ENCODE results near the gene VEZT. TPM values are rescaled to one million over a fixed set of nuclear protein-coding genes. Genes with fewer than 3 reads are reported as not detected.

VEZT gene
- total RNA-seq, 1 donor from 2014 or later: 64.2 TPM

DNA sequence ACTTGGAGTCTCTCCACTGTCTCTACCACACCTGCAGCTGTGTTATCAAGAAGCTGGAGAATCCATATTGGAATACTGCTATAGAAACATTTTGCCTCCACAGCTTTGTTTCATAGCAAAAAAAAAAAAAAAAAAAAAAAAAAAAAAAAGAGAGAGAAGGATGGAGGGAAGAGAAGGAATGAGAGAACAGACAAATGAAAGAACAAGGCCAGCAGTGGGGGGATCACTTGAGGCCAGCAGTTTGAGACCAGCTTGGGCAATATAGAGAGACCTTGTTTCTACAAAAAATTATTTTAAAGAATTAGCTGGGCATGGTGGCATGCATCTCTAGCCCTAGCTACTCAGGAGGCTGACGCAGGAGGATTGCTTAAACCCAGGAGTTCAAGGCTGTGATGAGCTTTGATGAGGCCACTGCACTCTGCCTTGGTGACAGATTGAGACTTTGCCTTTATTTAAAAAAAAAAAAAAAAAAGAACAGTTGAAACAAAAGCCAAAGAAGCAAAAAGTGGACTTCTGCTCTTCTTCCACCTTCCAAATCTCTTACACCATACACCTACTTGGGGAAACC, 8.1 kb downstream of the VEZT start:
- Histone ChIP-seq H3K27ac (no peak overlapping the region), H3K36me3 (peaks cover 18% of the 10 kb centered on the region), H3K4me3 (no peak overlapping the region), H3K9me3 (no peaks in the 10 kb centered on the region), H3K27me3 (ENCODE audit: low read depth) (no peaks in the 10 kb centered on the region), H3K4me1 (peaks cover 24% of the 10 kb centered on the region)
- TF ChIP-seq, protein P1, sequence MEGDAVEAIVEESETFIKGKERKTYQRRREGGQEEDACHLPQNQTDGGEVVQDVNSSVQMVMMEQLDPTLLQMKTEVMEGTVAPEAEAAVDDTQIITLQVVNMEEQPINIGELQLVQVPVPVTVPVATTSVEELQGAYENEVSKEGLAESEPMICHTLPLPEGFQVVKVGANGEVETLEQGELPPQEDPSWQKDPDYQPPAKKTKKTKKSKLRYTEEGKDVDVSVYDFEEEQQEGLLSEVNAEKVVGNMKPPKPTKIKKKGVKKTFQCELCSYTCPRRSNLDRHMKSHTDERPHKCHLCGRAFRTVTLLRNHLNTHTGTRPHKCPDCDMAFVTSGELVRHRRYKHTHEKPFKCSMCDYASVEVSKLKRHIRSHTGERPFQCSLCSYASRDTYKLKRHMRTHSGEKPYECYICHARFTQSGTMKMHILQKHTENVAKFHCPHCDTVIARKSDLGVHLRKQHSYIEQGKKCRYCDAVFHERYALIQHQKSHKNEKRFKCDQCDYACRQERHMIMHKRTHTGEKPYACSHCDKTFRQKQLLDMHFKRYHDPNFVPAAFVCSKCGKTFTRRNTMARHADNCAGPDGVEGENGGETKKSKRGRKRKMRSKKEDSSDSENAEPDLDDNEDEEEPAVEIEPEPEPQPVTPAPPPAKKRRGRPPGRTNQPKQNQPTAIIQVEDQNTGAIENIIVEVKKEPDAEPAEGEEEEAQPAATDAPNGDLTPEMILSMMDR (IDR thresholded peaks at IDR 0.05): no peak
- ATAC-seq (no peak), DNase-seq (no peak)
- intact Hi-C loops (cut with DNase I): no loop called here

- H3K36me3 ChIP-seq: peaks cover 18% of the 10 kb centered on the region
- H3K27ac ChIP-seq: no peak overlapping the region
- intact Hi-C loops (cut with DNase I): no loop called here
- no peak for ATAC-seq
- no peak for DNase-seq
- no peak overlapping the region for H3K4me3 ChIP-seq
- no peaks in the 10 kb centered on the region for H3K9me3 ChIP-seq
- no peaks in the 10 kb centered on the region for H3K27me3 ChIP-seq (ENCODE audit: low read depth)
- H3K4me1 ChIP-seq: peaks cover 24% of the 10 kb centered on the region
- TF ChIP-seq, protein P1 (IDR thresholded peaks at IDR 0.05): no peak
Measured at GRCh38 chr12:95227818-95228356, 10.3 kb downstream of the VEZT start.

- ATAC-seq: no peak
- no peaks in the 10 kb centered on the region for H3K9me3 ChIP-seq
- peaks cover 24% of the 10 kb centered on the region for H3K4me1 ChIP-seq
- H3K36me3 ChIP-seq: peaks cover 18% of the 10 kb centered on the region
- intact Hi-C loops (cut with DNase I): no loop called here
- no peak for DNase-seq
- H3K27me3 ChIP-seq (ENCODE audit: low read depth): no peaks in the 10 kb centered on the region
- TF ChIP-seq, protein P1 (IDR thresholded peaks at IDR 0.05): no peak
- no peak overlapping the region for H3K27ac ChIP-seq
- no peak overlapping the region for H3K4me3 ChIP-seq
Measured at GRCh38 chr12:95228617-95229016, 11.0 kb downstream of the VEZT start.

DNA sequence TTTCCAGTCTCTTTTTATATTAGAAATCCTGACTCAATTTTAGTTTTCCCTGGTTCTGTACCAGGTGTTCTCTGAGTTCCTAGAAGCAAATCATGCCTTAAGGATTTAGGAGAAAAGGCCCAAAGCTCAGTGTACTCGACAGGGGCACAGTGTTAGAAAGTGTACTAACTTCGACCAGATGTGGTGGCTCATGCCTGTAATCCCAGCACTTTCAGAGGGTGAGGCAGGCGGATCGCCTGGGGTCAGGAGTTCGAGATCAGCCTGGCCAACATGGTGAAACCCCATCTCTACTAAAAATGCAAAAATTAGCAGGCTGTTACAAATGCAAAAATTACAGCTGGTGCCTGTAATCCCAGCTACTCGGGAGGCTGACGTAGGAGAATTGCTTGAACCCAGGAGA, 12.0 kb downstream of the VEZT start:
- intact Hi-C loops (cut with DNase I): no loop called here
- no peak for ATAC-seq
- Histone ChIP-seq H3K9me3 (no peaks in the 10 kb centered on the region), H3K4me3 (no peak overlapping the region), H3K27ac (no peak overlapping the region), H3K36me3 (peaks cover 17% of the 10 kb centered on the region), H3K4me1 (peaks cover 20% of the 10 kb centered on the region), H3K27me3 (ENCODE audit: low read depth) (no peaks in the 10 kb centered on the region)
- TF ChIP-seq, protein P1 (IDR thresholded peaks at IDR 0.05): no peak
- no peak for DNase-seq

DNA sequence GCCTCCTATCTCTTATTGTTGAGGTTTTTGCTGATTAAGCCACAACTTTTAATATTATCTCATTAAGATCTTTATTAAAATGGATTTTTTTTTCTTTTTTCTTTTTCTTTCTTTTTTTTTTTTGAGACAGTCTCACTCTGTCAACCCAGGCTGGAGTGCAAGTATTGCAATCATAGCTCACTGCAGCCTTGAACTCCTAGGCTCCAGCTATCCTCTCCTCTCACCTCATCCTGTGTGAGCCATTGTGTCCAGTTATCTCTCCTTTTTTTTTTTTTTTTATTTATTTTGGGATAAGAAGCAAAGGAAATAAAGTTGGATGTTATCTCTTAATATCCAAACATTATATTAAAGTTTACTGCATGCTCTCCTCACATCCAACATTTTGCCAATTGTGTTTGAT, 12.7 kb downstream of the VEZT start:
- Histone ChIP-seq H3K4me3 (no peak overlapping the region), H3K27ac (peak overlapping the region; percentile 25), H3K27me3 (ENCODE audit: low read depth) (no peaks in the 10 kb centered on the region), H3K4me1 (peaks cover 18% of the 10 kb centered on the region), H3K36me3 (peaks cover 10% of the 10 kb centered on the region), H3K9me3 (no peaks in the 10 kb centered on the region)
- DNase-seq (no peak), ATAC-seq (no peak)
- intact Hi-C loops (cut with DNase I): no loop called here
- TF ChIP-seq, protein P1 (IDR thresholded peaks at IDR 0.05): no peak

Data from lower lobe of right lung (tissue), 2 donors.